HS-5 (cell line): Measurements from ENCODE around the gene SLCO3A1.

Source experiments
- DNase-seq: peaks from one replicate; pipeline ENCODE4 v3.0.0-alpha.2; 2012; ENCODE audit warnings: low read depth

The SLCO3A1 gene

GRCh38 chr15:91882858-91883586 lies 29.5 kb downstream of the SLCO3A1 start:
- no peak for DNase-seq

GRCh38 chr15:91884606-91885005 lies 31.1 kb downstream of the SLCO3A1 start:
- no peak for DNase-seq

GRCh38 chr15:91885054-91885453 lies 31.5 kb downstream of the SLCO3A1 start:
- DNase-seq, result no peak

- DNase-seq, result no peak
These were observed 32.3 kb downstream of the SLCO3A1 start for GRCh38 chr15:91885714-91886270.

GRCh38 chr15:91886878-91887277 lies 33.4 kb downstream of the SLCO3A1 start:
- DNase-seq, result no peak

- no peak for DNase-seq
These were observed 33.8 kb downstream of the SLCO3A1 start for GRCh38 chr15:91887321-91887720.

GRCh38 chr15:91887921-91888373 lies 34.4 kb downstream of the SLCO3A1 start:
- DNase-seq, result no peak

GRCh38 chr15:91889111-91889815 lies 35.8 kb downstream of the SLCO3A1 start:
- no peak for DNase-seq

GRCh38 chr15:91890614-91891013 lies 37.1 kb downstream of the SLCO3A1 start:
- peak; percentile 11 for DNase-seq

GRCh38 chr15:91891101-91891500 lies 37.6 kb downstream of the SLCO3A1 start:
- DNase-seq, result no peak

- DNase-seq, result no peak
These were observed 38.4 kb downstream of the SLCO3A1 start for GRCh38 chr15:91891788-91892345.

GRCh38 chr15:91892436-91892835 lies 38.9 kb downstream of the SLCO3A1 start:
- DNase-seq, result no peak

- DNase-seq, result no peak
These were observed 41.1 kb downstream of the SLCO3A1 start for GRCh38 chr15:91894606-91895005.

- DNase-seq, result no peak
These were observed 41.5 kb downstream of the SLCO3A1 start for GRCh38 chr15:91895051-91895450.

- DNase-seq, result no peak
These were observed 43.0 kb downstream of the SLCO3A1 start for GRCh38 chr15:91896341-91897055.

- no peak for DNase-seq
These were observed 44.3 kb downstream of the SLCO3A1 start for GRCh38 chr15:91897585-91898372.

GRCh38 chr15:91898843-91899242 lies 45.3 kb downstream of the SLCO3A1 start:
- DNase-seq, result no peak

GRCh38 chr15:91904942-91905341 lies 51.4 kb downstream of the SLCO3A1 start:
- DNase-seq, result no peak

- DNase-seq, result peak; percentile 22
These were observed 54.9 kb downstream of the SLCO3A1 start for GRCh38 chr15:91908391-91908790.

- no peak for DNase-seq
These were observed 55.6 kb downstream of the SLCO3A1 start for GRCh38 chr15:91909111-91909510.

GRCh38 chr15:91909574-91909973 lies 56.1 kb downstream of the SLCO3A1 start:
- no peak for DNase-seq
